Loucy (cell line): ENCODE measurements around the gene LRTM1.

Experiments
- H2AFZ ChIP-seq: fragments of 200-600 bp; sonication (generic); 2 replicates; pipeline ENCODE4 v1.6.0; 2016; ENCODE audit warnings: antibody characterized with exemption, mild to moderate bottlenecking, low read length, moderate library complexity
- H3F3A ChIP-seq: fragments of 200-600 bp; 2 replicates; pipeline ENCODE4 v1.6.0; 2016; ENCODE audit warnings: antibody characterized with exemption, low read depth, mild to moderate bottlenecking
- H3K27me3 ChIP-seq: fragments of 200-600 bp; sonication (generic); 2 replicates; pipeline ENCODE4 v1.6.1; 2014; ENCODE audit warnings: low read length, mild to moderate bottlenecking; ENCODE audit not compliant: insufficient read depth, poor library complexity, severe bottlenecking
- H3K36me3 ChIP-seq: fragments of 200-600 bp; sonication (generic); 2 replicates; pipeline ENCODE4 v1.6.1; 2016; ENCODE audit warnings: low read length; ENCODE audit not compliant: insufficient read depth
- H3K4me1 ChIP-seq: fragments of 200-600 bp; sonication (generic); 2 replicates; pipeline ENCODE4 v1.5.1; 2014; ENCODE audit warnings: low read length, mild to moderate bottlenecking; ENCODE audit not compliant: insufficient read depth, poor library complexity, severe bottlenecking
- H3K4me2 ChIP-seq: fragments of 200-600 bp; sonication (generic); 2 replicates; pipeline ENCODE4 v1.6.0; 2014; ENCODE audit warnings: antibody characterized with exemption, low read length, low read depth, mild to moderate bottlenecking; ENCODE audit not compliant: poor library complexity, severe bottlenecking
- H3K4me3 ChIP-seq: fragments of 200-600 bp; sonication (generic); 2 replicates; pipeline ENCODE4 v1.5.1; 2014; ENCODE audit warnings: low read length, mild to moderate bottlenecking, mixed read lengths; ENCODE audit not compliant: poor library complexity, severe bottlenecking
- H3K79me2 ChIP-seq: fragments of 200-600 bp; sonication (generic); 2 replicates; pipeline ENCODE4 v1.6.1; 2014; ENCODE audit warnings: low read length; ENCODE audit not compliant: insufficient read depth
- H3K9ac ChIP-seq: fragments of 200-600 bp; sonication (generic); 2 replicates; pipeline ENCODE4 v1.6.0; 2014; ENCODE audit warnings: mild to moderate bottlenecking, low read depth, low read length, moderate library complexity; ENCODE audit not compliant: poor library complexity, severe bottlenecking
- H3K9me2 ChIP-seq: fragments of 200-600 bp; sonication (generic); replicated peaks from 2 replicates; pipeline ENCODE4 v1.6.1; 2016; ENCODE audit warnings: low read depth, low read length, mixed read lengths
- H3K9me3 ChIP-seq: fragments of 200-600 bp; sonication (generic); 2 replicates; pipeline ENCODE4 v1.6.1; 2014; ENCODE audit warnings: mild to moderate bottlenecking, antibody characterized with exemption, low read length, low read depth; ENCODE audit not compliant: insufficient read depth
- H4K20me1 ChIP-seq: fragments of 200-600 bp; sonication (generic); 2 replicates; pipeline ENCODE4 v1.6.0; 2014; ENCODE audit warnings: antibody characterized with exemption, low read length, mild to moderate bottlenecking; ENCODE audit not compliant: insufficient read depth, poor library complexity, severe bottlenecking
- CTCF ChIP-seq: fragments of 200-600 bp; sonication (generic); conservative IDR thresholded peaks from 2 replicates; pipeline ENCODE4 v1.5.1; 2014; ENCODE audit warnings: mild to moderate bottlenecking, antibody characterized with exemption, low read length
- EZH2phosphoT487 ChIP-seq: fragments of 200-600 bp; IDR thresholded peaks from 2 replicates; pipeline ENCODE4 v1.6.1; 2018; ENCODE audit warnings: antibody characterized with exemption, mild to moderate bottlenecking, moderate library complexity, borderline replicate concordance

Gene LRTM1

GRCh38 chr3:54966979-54967378, 39.1 kb upstream of the LRTM1 start:
- Histone ChIP-seq H3K9me2 (no peaks in the 10 kb centered on the region), H3K4me1 (peaks cover 3% of the 10 kb centered on the region), H3K79me2 (no peaks in the 10 kb centered on the region), H3K9me3 (no peaks in the 10 kb centered on the region), H3K36me3 (no peaks in the 10 kb centered on the region), H2AFZ (no peak overlapping the region), H3K9ac (no peak overlapping the region), H3K4me3 (no peak overlapping the region), H3K27me3 (no peaks in the 10 kb centered on the region), H3K4me2 (no peak overlapping the region), H4K20me1 (no peaks in the 10 kb centered on the region), H3F3A (no peaks in the 10 kb centered on the region)
- TF ChIP-seq EZH2phosphoT487 (no peak), CTCF (no peak)

- no peak overlapping the region for H3K4me3 ChIP-seq
- H2AFZ ChIP-seq, result no peak overlapping the region
- no peaks in the 10 kb centered on the region for H3K9me2 ChIP-seq
- no peaks in the 10 kb centered on the region for H4K20me1 ChIP-seq
- no peak overlapping the region for H3K4me2 ChIP-seq
- no peaks in the 10 kb centered on the region for H3K36me3 ChIP-seq
- TF ChIP-seq EZH2phosphoT487 (no peak), CTCF (no peak)
- H3K9ac ChIP-seq, result no peak overlapping the region
- H3K27me3 ChIP-seq, result no peaks in the 10 kb centered on the region
- H3K79me2 ChIP-seq, result no peaks in the 10 kb centered on the region
- H3K4me1 ChIP-seq, result peaks cover 3% of the 10 kb centered on the region
- H3K9me3 ChIP-seq, result no peaks in the 10 kb centered on the region
- H3F3A ChIP-seq, result no peaks in the 10 kb centered on the region
Observed at GRCh38 chr3:54965746-54966145, 37.9 kb upstream of the LRTM1 start.

- Histone ChIP-seq H3K4me2 (no peak overlapping the region), H3K9me2 (no peaks in the 10 kb centered on the region), H3F3A (no peaks in the 10 kb centered on the region), H3K27me3 (no peaks in the 10 kb centered on the region), H3K4me3 (no peak overlapping the region), H3K9ac (no peak overlapping the region), H3K4me1 (peaks cover 3% of the 10 kb centered on the region), H2AFZ (no peak overlapping the region), H4K20me1 (no peaks in the 10 kb centered on the region), H3K79me2 (no peaks in the 10 kb centered on the region), H3K9me3 (no peaks in the 10 kb centered on the region), H3K36me3 (no peaks in the 10 kb centered on the region)
- TF ChIP-seq EZH2phosphoT487 (no peak), CTCF (no peak)
Observed at GRCh38 chr3:54964081-54964480, 36.2 kb upstream of the LRTM1 start.
